Measurements from ENCODE around the gene TPRN.

DNA sequence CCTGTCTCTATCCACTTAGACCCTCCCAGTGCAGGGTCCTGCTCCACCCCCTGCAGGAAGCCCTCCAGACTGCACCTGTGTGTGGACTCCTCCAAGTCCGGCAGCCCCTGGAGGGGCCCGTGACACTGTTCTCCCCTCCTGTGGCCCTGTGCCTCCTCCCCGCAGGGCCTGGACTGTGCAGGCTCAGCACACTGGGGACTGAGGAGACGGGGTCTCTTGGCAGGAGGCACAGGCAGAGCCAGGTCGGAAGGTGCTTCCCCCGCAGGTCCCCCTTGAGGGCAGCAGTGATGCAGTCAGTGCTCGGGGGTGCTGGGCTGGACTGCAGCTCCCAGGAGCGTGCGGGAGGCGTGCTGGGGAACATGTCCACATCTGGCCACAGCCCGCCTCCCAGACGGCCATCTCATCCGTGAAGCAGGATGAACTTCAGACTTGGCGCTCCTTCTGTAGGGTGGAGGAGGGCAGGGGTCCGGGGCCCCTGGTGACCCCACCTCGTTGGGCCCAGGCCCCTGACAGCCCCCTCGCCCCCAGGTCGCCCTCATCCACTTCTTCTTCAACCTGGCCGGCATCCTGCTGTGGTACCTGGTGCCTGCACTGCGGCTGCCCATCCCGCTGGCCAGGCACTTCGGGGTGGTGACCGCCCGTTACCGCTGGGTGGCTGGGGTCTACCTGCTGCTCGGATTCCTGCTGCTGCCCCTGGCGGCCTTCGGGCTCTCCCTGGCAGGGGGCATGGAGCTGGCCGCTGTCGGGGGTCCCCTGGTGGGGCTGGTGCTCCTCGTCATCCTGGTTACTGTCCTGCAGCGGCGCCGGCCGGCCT is 35.1 kb upstream of the TPRN start:
- TF ChIP-seq, protein P1, sequence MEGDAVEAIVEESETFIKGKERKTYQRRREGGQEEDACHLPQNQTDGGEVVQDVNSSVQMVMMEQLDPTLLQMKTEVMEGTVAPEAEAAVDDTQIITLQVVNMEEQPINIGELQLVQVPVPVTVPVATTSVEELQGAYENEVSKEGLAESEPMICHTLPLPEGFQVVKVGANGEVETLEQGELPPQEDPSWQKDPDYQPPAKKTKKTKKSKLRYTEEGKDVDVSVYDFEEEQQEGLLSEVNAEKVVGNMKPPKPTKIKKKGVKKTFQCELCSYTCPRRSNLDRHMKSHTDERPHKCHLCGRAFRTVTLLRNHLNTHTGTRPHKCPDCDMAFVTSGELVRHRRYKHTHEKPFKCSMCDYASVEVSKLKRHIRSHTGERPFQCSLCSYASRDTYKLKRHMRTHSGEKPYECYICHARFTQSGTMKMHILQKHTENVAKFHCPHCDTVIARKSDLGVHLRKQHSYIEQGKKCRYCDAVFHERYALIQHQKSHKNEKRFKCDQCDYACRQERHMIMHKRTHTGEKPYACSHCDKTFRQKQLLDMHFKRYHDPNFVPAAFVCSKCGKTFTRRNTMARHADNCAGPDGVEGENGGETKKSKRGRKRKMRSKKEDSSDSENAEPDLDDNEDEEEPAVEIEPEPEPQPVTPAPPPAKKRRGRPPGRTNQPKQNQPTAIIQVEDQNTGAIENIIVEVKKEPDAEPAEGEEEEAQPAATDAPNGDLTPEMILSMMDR (IDR thresholded peaks at IDR 0.05; ENCODE audit: insufficient read depth, low read depth, low read length): no peak
- no peak for TF ChIP-seq EZH2 (IDR thresholded peaks at IDR 0.05; ENCODE audit: insufficient read depth, low read length)
